Ectodermal cell (in vitro differentiated cells): ENCODE measurements around the gene MARF1.

Experiments
- H3K27ac ChIP-seq: 2 replicates; pipeline ENCODE4 v1.7.0; 2013; ENCODE audit warnings: mild to moderate bottlenecking, low read depth, low read length; ENCODE audit not compliant: insufficient read depth, poor library complexity, severe bottlenecking
- H3K27me3 ChIP-seq: 2 replicates; pipeline ENCODE4 v1.7.0; 2013; ENCODE audit warnings: mild to moderate bottlenecking, low read length; ENCODE audit not compliant: insufficient read depth, control insufficient read depth, poor library complexity, severe bottlenecking
- H3K36me3 ChIP-seq: one replicate; pipeline ENCODE4 v1.7.0; 2013; ENCODE audit warnings: low read length; ENCODE audit not compliant: control insufficient read depth, insufficient read depth
- H3K4me1 ChIP-seq: one replicate; pipeline ENCODE4 v1.7.0; 2013; ENCODE audit warnings: low read length; ENCODE audit not compliant: control insufficient read depth, insufficient read depth
- H3K4me3 ChIP-seq: 2 replicates; pipeline ENCODE4 v1.7.0; 2013; ENCODE audit warnings: low read depth, low read length, control low read depth; ENCODE audit not compliant: insufficient read depth
- H3K9me3 ChIP-seq: 2 replicates; pipeline ENCODE4 v1.7.0; 2013; ENCODE audit warnings: mild to moderate bottlenecking, low read length, moderate library complexity; ENCODE audit not compliant: control insufficient read depth
- WGBS, 2 experiments: methylation state at CpG; one replicate each; pipeline ENCODE4 v1.1.7; 2013; ENCODE audit warnings: missing lambda C conversion rate in 2 of 2; 5-methylcytosine and 5-hydroxymethylcytosine counted together

Gene MARF1

DNA sequence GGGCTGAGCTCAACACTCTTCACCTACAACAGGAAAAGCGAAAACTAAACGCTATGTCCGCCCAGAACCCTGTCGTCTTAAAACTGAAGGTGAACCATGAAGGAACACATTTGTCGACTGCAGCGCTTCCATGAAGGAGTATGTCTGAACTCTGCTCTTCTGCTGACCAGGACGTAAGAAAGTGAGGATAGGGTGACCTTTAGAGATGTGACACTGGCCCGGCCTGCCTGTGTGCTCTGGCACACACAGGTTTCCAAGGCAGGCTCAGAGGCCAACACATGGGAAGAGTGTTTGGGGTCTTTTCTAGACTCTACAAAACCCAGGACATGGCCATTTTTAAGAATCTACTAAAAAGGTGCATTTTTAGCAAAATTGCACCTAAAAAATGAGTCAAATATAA is 21.1 kb downstream of the MARF1 start:
- Histone ChIP-seq H3K4me3 (no peak overlapping the region), H3K27me3 (no peaks in the 10 kb centered on the region), H3K27ac (no peak overlapping the region), H3K36me3 (peaks cover 35% of the 10 kb centered on the region), H3K9me3 (no peaks in the 10 kb centered on the region), H3K4me1 (no peaks in the 10 kb centered on the region)
- WGBS, 2 experiments, result 96% methylated on average over 8 of the region's 8 CpGs

DNA sequence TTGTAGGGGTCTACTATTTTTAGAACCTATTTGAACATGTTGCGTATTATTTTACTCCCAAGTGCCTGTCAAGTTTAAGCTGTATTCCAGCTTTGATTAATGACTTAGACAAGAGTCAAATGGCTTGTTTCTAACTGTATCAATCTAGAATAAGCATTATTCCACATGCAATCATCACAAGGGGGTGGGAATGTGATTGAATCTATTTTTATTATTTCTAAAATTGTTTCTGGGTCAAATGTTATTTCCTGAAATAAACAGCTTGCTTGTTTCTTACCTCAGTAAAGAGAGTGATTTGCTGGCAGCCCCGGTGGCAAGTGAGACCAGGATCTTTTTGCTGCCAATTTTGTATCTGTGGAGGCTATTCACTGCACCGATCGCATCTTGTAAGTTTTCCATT is 21.5 kb downstream of the MARF1 start:
- H3K27ac ChIP-seq, result no peak overlapping the region
- H3K27me3 ChIP-seq, result no peaks in the 10 kb centered on the region
- no peak overlapping the region for H3K4me3 ChIP-seq
- 96 to 98% methylated on average over 4 of the region's 4 CpGs for WGBS, 2 experiments
- no peaks in the 10 kb centered on the region for H3K9me3 ChIP-seq
- H3K36me3 ChIP-seq, result peaks cover 37% of the 10 kb centered on the region
- H3K4me1 ChIP-seq, result no peaks in the 10 kb centered on the region

DNA sequence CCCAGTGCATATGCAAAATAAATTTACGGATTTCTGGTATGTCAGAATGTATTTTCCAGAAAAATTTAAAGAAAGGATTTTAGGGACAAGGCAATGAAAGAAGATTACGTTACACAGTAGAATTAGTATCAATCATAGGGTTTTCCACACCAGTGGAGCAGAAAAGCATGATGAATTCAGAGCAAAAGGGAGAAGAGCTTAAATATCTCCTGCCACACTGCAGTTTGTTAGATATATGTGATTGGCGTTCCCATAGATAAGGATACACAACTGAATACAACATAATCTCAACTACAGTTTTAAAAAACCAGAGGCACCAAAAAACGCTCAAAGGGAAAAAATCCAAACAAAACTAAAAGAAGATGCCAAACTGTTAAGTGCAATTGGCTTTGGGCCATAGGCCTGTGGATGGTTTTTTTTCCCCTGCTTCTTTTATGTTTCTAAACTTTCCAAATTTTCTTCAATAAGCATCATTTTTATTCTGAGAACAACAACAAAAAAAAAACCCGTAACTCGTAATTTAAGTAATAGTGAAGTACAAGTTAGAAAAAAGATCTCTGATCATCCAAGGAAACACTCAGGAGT is 22.3 kb downstream of the MARF1 start:
- Histone ChIP-seq H3K27me3 (no peaks in the 10 kb centered on the region), H3K4me1 (no peaks in the 10 kb centered on the region), H3K4me3 (no peak overlapping the region), H3K9me3 (no peaks in the 10 kb centered on the region), H3K27ac (no peak overlapping the region), H3K36me3 (peaks cover 41% of the 10 kb centered on the region)
- 96 to 100% methylated on average over 5 to 6 of the region's 6 CpGs for WGBS, 2 experiments

DNA sequence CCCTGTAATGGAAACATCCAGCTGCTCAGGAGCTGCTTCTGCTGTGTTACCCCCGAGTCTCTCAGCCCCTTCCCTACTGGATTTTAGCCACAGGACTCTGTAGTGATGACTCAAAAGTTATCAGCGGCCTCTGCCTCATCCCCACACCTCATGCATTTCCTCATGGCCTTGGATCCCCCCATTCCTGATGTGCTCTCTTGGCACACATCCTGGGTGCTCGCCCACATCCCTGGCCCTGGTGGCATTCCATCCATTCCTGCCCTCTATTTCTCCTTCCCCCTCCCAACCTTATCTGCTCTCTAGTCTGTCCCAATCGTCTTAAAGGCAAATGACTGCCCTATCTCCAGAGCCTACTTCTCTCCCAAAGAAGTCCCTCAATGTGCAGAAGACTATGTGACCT is 24.6 kb downstream of the MARF1 start:
- H3K4me3 ChIP-seq, result no peak overlapping the region
- no peaks in the 10 kb centered on the region for H3K27me3 ChIP-seq
- H3K9me3 ChIP-seq, result no peaks in the 10 kb centered on the region
- no peak overlapping the region for H3K27ac ChIP-seq
- WGBS, 2 experiments, result 92 to 93% methylated on average over 4 of the region's 4 CpGs
- peaks cover 32% of the 10 kb centered on the region for H3K36me3 ChIP-seq
- no peaks in the 10 kb centered on the region for H3K4me1 ChIP-seq

DNA sequence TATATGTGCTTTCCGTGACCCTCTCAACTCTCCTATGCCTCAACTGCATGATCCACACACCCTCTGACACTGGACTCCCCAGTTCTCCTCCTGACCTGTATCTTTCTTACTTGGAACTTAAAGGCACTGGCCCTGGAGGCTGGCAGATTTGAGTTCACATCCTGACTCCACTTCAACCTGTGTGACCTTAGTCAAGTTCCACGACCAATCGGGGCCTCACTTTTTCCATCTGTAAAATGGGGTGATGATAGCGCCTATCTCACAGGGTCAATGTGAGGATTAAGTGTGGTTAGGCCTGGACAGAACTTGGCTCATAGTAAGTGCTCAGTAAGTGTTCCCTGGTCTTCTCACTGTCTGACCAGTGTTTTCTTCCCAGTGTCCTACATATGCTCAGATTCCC is 25.1 kb downstream of the MARF1 start:
- Histone ChIP-seq H3K9me3 (no peaks in the 10 kb centered on the region), H3K4me1 (no peaks in the 10 kb centered on the region), H3K27ac (no peak overlapping the region), H3K4me3 (no peak overlapping the region), H3K27me3 (no peaks in the 10 kb centered on the region), H3K36me3 (peaks cover 31% of the 10 kb centered on the region)
- 95 to 99% methylated on average over 4 of the region's 4 CpGs for WGBS, 2 experiments

DNA sequence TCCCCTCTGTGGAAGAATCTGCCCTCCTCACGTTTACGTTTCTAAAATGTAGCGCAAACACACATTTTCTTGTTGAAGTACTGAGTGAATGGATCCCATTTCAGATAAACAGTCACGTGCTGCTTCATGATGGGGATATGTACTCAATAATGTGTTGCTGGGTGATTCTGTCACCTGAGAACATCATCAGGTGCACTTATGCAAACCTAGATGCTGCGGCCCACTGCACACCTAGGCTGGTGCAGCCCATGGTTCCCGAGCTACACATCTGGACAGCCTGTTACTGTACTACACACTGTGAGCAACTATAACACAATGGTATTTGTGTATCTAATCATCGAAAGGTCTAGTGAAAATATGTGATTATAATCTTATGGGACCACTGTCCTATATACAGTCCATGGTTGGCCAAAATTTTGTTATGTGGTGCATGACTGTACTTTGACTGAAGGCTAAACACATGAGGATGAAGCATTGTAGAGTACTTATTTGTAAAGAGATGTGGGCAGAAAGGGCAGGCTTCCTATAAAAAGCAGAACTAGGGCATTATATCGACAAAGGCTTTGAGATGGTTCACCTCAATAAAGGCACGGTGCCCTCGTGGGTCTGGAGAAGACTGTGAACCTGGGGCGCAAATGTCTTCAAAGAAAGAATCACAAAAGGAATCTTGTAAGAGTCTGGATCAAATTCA is 26.3 kb downstream of the MARF1 start:
- no peaks in the 10 kb centered on the region for H3K4me1 ChIP-seq
- H3K27me3 ChIP-seq, result no peaks in the 10 kb centered on the region
- H3K9me3 ChIP-seq, result no peaks in the 10 kb centered on the region
- no peak overlapping the region for H3K27ac ChIP-seq
- H3K36me3 ChIP-seq, result peaks cover 36% of the 10 kb centered on the region
- no peak overlapping the region for H3K4me3 ChIP-seq
- 94 to 96% methylated on average over 11 of the region's 11 CpGs for WGBS, 2 experiments

DNA sequence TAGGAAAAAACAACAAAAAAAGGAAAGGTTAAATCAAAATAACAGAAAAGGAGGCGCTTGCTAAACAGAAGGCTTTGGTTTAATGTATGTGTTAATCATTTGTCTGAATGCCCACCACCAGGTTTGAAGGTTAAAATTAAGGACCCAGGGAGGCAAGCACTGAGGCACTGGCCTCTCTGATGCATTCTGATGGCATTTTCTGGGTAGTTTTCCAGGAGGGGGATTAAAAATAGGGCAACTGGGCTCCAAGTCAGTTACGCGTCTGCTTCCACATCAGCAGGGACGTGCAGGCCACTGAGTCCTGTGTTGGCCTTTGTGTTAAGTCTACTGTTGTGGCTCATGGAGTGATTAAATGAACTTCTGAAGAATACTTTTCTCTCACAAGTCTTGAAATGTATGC is 26.9 kb downstream of the MARF1 start:
- Histone ChIP-seq H3K4me3 (no peak overlapping the region), H3K27ac (no peak overlapping the region), H3K36me3 (peaks cover 39% of the 10 kb centered on the region), H3K9me3 (no peaks in the 10 kb centered on the region), H3K27me3 (no peaks in the 10 kb centered on the region), H3K4me1 (no peaks in the 10 kb centered on the region)
- 95 to 97% methylated on average over 4 of the region's 4 CpGs for WGBS, 2 experiments

DNA sequence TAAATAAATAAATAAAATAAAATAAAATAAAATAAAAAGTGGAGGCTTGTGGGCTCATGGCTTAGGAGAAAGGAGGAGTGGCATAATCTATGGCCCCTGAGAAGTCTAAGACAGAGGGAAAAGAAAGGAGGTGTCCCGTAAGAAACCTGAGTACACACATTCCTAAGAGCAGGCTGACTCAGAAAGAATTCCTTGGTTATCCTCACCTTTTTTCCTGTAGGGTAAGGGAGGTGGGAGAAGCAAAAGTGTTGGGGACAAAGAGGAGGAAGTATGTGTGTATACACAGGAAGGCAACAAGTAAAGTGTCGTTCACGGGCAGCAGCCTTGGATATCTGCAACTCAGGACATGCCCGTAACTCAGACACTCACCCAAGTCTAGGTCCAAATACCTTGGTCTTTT is 29.3 kb downstream of the MARF1 start:
- peaks cover 51% of the 10 kb centered on the region for H3K36me3 ChIP-seq
- no peak overlapping the region for H3K27ac ChIP-seq
- H3K27me3 ChIP-seq, result no peaks in the 10 kb centered on the region
- no peaks in the 10 kb centered on the region for H3K4me1 ChIP-seq
- no peak overlapping the region for H3K4me3 ChIP-seq
- no peaks in the 10 kb centered on the region for H3K9me3 ChIP-seq
- 91 to 96% methylated on average over 4 of the region's 4 CpGs for WGBS, 2 experiments

DNA sequence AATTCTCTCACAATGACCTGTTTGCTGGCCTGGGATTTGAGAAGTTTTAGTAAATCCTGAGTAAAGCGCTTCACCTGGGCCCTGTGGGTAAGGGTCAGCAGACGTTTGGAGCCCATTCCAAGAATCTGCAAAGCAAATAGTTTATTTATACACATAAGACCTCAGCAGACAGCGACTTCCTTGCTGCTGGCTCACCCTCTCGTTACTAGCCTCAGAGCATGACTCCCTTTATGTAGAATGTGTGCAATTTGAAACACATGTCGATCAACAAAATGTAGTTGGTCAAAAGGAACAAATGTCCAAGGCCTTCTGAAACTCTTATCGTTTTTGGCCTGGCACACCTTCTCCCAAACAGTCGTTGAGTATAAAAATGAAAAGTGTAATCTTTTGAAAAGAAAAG is 31.3 kb downstream of the MARF1 start:
- Histone ChIP-seq H3K27ac (no peak overlapping the region), H3K9me3 (no peaks in the 10 kb centered on the region), H3K4me3 (no peak overlapping the region), H3K4me1 (no peaks in the 10 kb centered on the region), H3K36me3 (peaks cover 55% of the 10 kb centered on the region), H3K27me3 (no peaks in the 10 kb centered on the region)
- WGBS, 2 experiments, result 94 to 96% methylated on average over 7 of the region's 7 CpGs

DNA sequence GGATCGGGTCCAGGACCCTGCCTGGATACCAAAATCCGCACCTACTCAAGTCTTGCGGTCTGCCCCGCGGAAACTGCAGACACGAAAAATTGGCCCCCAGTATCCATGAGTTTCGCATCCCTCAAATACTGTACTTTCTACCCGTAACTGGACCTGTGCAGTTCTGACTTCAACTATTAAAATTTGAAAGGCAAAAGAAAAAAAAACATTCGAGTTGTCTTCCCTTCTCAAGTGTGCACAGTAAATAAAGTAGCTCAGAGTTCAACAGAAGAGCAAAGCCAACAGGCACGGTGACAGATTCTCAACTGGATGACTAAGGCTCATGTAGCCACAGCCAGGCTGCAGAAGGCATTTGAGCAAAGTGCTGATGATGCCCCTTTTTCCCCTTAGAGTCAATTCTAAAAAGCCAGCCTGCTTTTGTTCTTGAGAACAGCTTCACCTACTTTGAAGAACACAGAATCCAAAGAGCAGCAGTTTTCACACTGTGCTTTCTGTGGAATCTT is 32.5 kb downstream of the MARF1 start:
- H3K27ac ChIP-seq, result no peak overlapping the region
- no peaks in the 10 kb centered on the region for H3K27me3 ChIP-seq
- H3K9me3 ChIP-seq, result no peaks in the 10 kb centered on the region
- no peaks in the 10 kb centered on the region for H3K4me1 ChIP-seq
- H3K36me3 ChIP-seq, result peaks cover 45% of the 10 kb centered on the region
- WGBS, 2 experiments, result 96% methylated on average over 10 of the region's 10 CpGs
- no peak overlapping the region for H3K4me3 ChIP-seq
